WTC11 (cell line): ENCODE data around the gene DUSP1. TPM values are rescaled to one million over a fixed set of nuclear protein-coding genes. Genes with fewer than 3 reads are reported as not detected.

ENCODE experiments used
- ATAC-seq: fragments of 200-7000 bp; cut with Tn5 transposase; 2 replicates; pipeline ENCODE4 v1.10.0; 2021; ENCODE audit warnings: mild to moderate bottlenecking, moderate library complexity
- CTCF ChIA-PET: fragments of 300-600 bp; sonication (Branson Sonifier 250); formaldehyde crosslinking; loops from one replicate; lab custom pipeline; 2021; ENCODE audit warnings: antibody characterized with exemption; lab: Charles Lee
- POLR2A ChIA-PET: fragments of 350-600 bp; sonication (Branson Sonifier 250); formaldehyde crosslinking; loops from one replicate; lab custom pipeline; 2021; ENCODE audit warnings: antibody characterized with exemption; lab: Charles Lee
- DNase-seq: peaks from one replicate; pipeline ENCODE4 v3.0.0; 2021; ENCODE audit warnings: low spot score
- H3K27ac Mint-ChIP-seq: 2 replicates; pipeline ENCODE4 v1.8.0; 2021; ENCODE audit warnings: mixed read lengths
- H3K27me3 Mint-ChIP-seq: 2 replicates; pipeline ENCODE4 v1.8.0; 2021; ENCODE audit warnings: low read depth, mild to moderate bottlenecking, moderate library complexity, mixed read lengths
- H3K36me3 Mint-ChIP-seq: 2 replicates; pipeline ENCODE4 v1.8.0; 2021; ENCODE audit warnings: mixed read lengths
- H3K4me1 Mint-ChIP-seq: 2 replicates; pipeline ENCODE4 v1.8.0; 2022; ENCODE audit warnings: mixed read lengths
- H3K4me3 Mint-ChIP-seq: 2 replicates; pipeline ENCODE4 v1.8.0; 2021; ENCODE audit warnings: mild to moderate bottlenecking, moderate library complexity, mixed read lengths
- H3K9me3 Mint-ChIP-seq: 2 replicates; pipeline ENCODE4 v1.8.0; 2021; ENCODE audit warnings: mixed read lengths
- ARID4B ChIP-seq: sonication (generic); formaldehyde crosslinking; IDR thresholded peaks from 2 replicates; pipeline ENCODE4 v1.8.0; 2023; ENCODE audit warnings: missing genetic modification reagents, mild to moderate bottlenecking, borderline replicate concordance
- ATF6 ChIP-seq: sonication (generic); formaldehyde crosslinking; IDR thresholded peaks from 2 replicates; pipeline ENCODE4 v1.8.1; 2023; ENCODE audit warnings: mild to moderate bottlenecking, missing genetic modification reagents
- ELF4 ChIP-seq: sonication (generic); formaldehyde crosslinking; IDR thresholded peaks from 2 replicates; pipeline ENCODE4 v1.8.1; 2022; ENCODE audit warnings: low read depth, mild to moderate bottlenecking, moderate library complexity, missing genetic modification reagents
- EMX1 ChIP-seq: fragments of 250-450 bp; sonication (Bioruptor Pico); IDR thresholded peaks from 2 replicates; pipeline ENCODE4 v1.8.0; 2021; ENCODE audit warnings: mild to moderate bottlenecking
- FOXP4 ChIP-seq: sonication (generic); formaldehyde crosslinking; IDR thresholded peaks from 2 replicates; pipeline ENCODE4 v1.8.0; 2022; ENCODE audit warnings: mild to moderate bottlenecking, missing genetic modification reagents
- GRHL2 ChIP-seq: fragments of 250-450 bp; sonication (Bioruptor Pico); IDR thresholded peaks from 2 replicates; pipeline ENCODE4 v1.8.0; 2022; ENCODE audit warnings: mild to moderate bottlenecking, moderate library complexity; ENCODE audit not compliant: insufficient replicate concordance, severe bottlenecking
- GTF2I ChIP-seq: fragments of 250-450 bp; sonication (Bioruptor Pico); conservative IDR thresholded peaks from 2 replicates; pipeline ENCODE4 v1.4.0; 2021; ENCODE audit warnings: mild to moderate bottlenecking
- HMGXB4 ChIP-seq: sonication (generic); formaldehyde crosslinking; IDR thresholded peaks from 2 replicates; pipeline ENCODE4 v1.8.1; 2023; ENCODE audit warnings: mild to moderate bottlenecking, moderate library complexity, missing genetic modification reagents
- IRF1 ChIP-seq: sonication (generic); formaldehyde crosslinking; IDR thresholded peaks from 2 replicates; pipeline ENCODE4 v1.8.0; 2023; ENCODE audit warnings: missing genetic modification reagents
- KAT7 ChIP-seq: sonication (generic); formaldehyde crosslinking; IDR thresholded peaks from 2 replicates; pipeline ENCODE4 v1.8.1; 2023; ENCODE audit warnings: missing genetic modification reagents, mild to moderate bottlenecking, borderline replicate concordance
- NFYB ChIP-seq: sonication (generic); formaldehyde crosslinking; conservative IDR thresholded peaks from 2 replicates; pipeline ENCODE4 v1.8.0; 2022; ENCODE audit warnings: low read depth, missing genetic modification reagents
- NR3C1 ChIP-seq: sonication (generic); formaldehyde crosslinking; conservative IDR thresholded peaks from 2 replicates; pipeline ENCODE4 v1.8.1; 2023; ENCODE audit warnings: low read depth, mild to moderate bottlenecking, missing genetic modification reagents
- PRDM15 ChIP-seq: sonication (generic); formaldehyde crosslinking; IDR thresholded peaks from 2 replicates; pipeline ENCODE4 v1.8.0; 2022; ENCODE audit warnings: missing genetic modification reagents
- SMAD3 ChIP-seq: sonication (generic); formaldehyde crosslinking; IDR thresholded peaks from 2 replicates; pipeline ENCODE4 v1.8.0; 2022; ENCODE audit warnings: missing genetic modification reagents, mild to moderate bottlenecking, borderline replicate concordance
- SP1 ChIP-seq: sonication (generic); formaldehyde crosslinking; conservative IDR thresholded peaks from 2 replicates; pipeline ENCODE4 v1.8.1; 2022; ENCODE audit warnings: missing genetic modification reagents
- ZMAT4 ChIP-seq: fragments of 250-450 bp; sonication (Bioruptor Pico); IDR thresholded peaks from 2 replicates; pipeline ENCODE4 v1.9.0; 2021; ENCODE audit warnings: mild to moderate bottlenecking
- ZNF219 ChIP-seq: sonication (generic); formaldehyde crosslinking; IDR thresholded peaks from 2 replicates; pipeline ENCODE4 v1.8.0; 2023; ENCODE audit warnings: missing genetic modification reagents, mild to moderate bottlenecking, borderline replicate concordance
- ZNF396 ChIP-seq: fragments of 250-450 bp; sonication (Bioruptor Pico); IDR thresholded peaks from 2 replicates; pipeline ENCODE4 v1.8.0; 2021; ENCODE audit warnings: mild to moderate bottlenecking, moderate library complexity, borderline replicate concordance
- total RNA-seq: library from RNA; stranded (reverse); gene quantifications from 3 replicates; pipeline ENCODE4 v1.2.3, GENCODE V29; 2021

The DUSP1 gene
- total RNA-seq, 1 experiment from 2014 or later: 9.5 TPM

- TF ChIP-seq PRDM15 (CRISPR knock-in tag) (no peak), ATF6 (no peak)
Measured at GRCh38 chr5:172751761-172752510, 19.1 kb downstream of the DUSP1 start (continued).

GRCh38 chr5:172749881-172750633, 20.9 kb downstream of the DUSP1 start:
- Mint-ChIP-seq H3K4me3 (no peak overlapping the region), H3K4me1 (no peaks in the 10 kb centered on the region), H3K9me3 (peaks cover 28% of the 10 kb centered on the region), H3K27me3 (peaks cover 76% of the 10 kb centered on the region), H3K27ac (no peak overlapping the region), H3K36me3 (peaks cover 13% of the 10 kb centered on the region)
- ChIA-PET CTCF (interaction anchor here (1.3 to 1.5 kb wide), 3 partner anchors 33 to 35 kb away, joined by 3 to 5 read pairs (median 3); no protein-coding TSS in a partner anchor), POLR2A (interaction anchor here (0.6 to 1.1 kb wide), 2 partner anchors 21 to 222 kb away, joined by 3 to 4 read pairs; no protein-coding TSS in a partner anchor)
- DNase-seq (no peak), ATAC-seq (no peak)
- TF ChIP-seq ZNF219 (CRISPR knock-in tag) (no peak), ZMAT4 (no peak), GRHL2 (CRISPR knock-in tag) (no peak), SMAD3 (no peak), GTF2I (no peak), ARID4B (CRISPR knock-in tag) (no peak), ELF4 (CRISPR knock-in tag) (no peak), SP1 (CRISPR knock-in tag) (no peak), IRF1 (CRISPR knock-in tag) (no peak), EMX1 (CRISPR knock-in tag) (no peak), NR3C1 (no peak), ZNF396 (no peak), KAT7 (CRISPR knock-in tag) (no peak), NFYB (CRISPR knock-in tag) (no peak), FOXP4 (CRISPR knock-in tag) (no peak), HMGXB4 (no peak)
